Tongue (tissue), 2 donors: ENCODE measurements around the gene DDX6. TPM values are rescaled to one million over a fixed set of nuclear protein-coding genes. Genes with fewer than 3 reads are reported as not detected.
"Not testable (repeated sequence)": the region's sequence is repeated elsewhere in the genome, so short reads cannot be mapped to it uniquely, and the experiment has no call there.

Source experiments
- DNase-seq: peaks from one replicate; pipeline ENCODE4 v3.0.0-alpha.2; 2015
- total RNA-seq: library from RNA; depleted of rRNA; stranded (reverse); fragments of >200 nt; gene quantifications from one replicate; pipeline ENCODE4 v1.2.3, GENCODE V29; 2014

The DDX6 gene
- total RNA-seq, 1 donor from 2014 or later, result 166 TPM

GRCh38 chr11:118790357-118791110 lies 430 bp downstream of the DDX6 start:
- DNase-seq, result peak; percentile 85

GRCh38 chr11:118789501-118790356 lies 1.2 kb downstream of the DDX6 start:
- DNase-seq, result peak; percentile 56

GRCh38 chr11:118786657-118787056 lies 4.3 kb downstream of the DDX6 start:
- no peak for DNase-seq

- no peak for DNase-seq
Observed at GRCh38 chr11:118785362-118785761, 5.6 kb downstream of the DDX6 start.

GRCh38 chr11:118783724-118784495 lies 7.1 kb downstream of the DDX6 start:
- no peak for DNase-seq

GRCh38 chr11:118783324-118783723 lies 7.6 kb downstream of the DDX6 start:
- DNase-seq, result not testable (repeated sequence)

GRCh38 chr11:118778898-118779297 lies 12.1 kb downstream of the DDX6 start:
- no peak for DNase-seq

GRCh38 chr11:118774032-118774431 lies 16.9 kb downstream of the DDX6 start:
- no peak for DNase-seq

- DNase-seq, result no peak
Observed at GRCh38 chr11:118771547-118772288, 19.2 kb downstream of the DDX6 start.

- no peak for DNase-seq
Observed at GRCh38 chr11:118768690-118769089, 22.3 kb downstream of the DDX6 start.

- no peak for DNase-seq
Observed at GRCh38 chr11:118766035-118766434, 24.9 kb downstream of the DDX6 start.

GRCh38 chr11:118765095-118765691 lies 25.8 kb downstream of the DDX6 start:
- not testable (repeated sequence) for DNase-seq

GRCh38 chr11:118763041-118763440 lies 27.9 kb downstream of the DDX6 start:
- peak; percentile 53 for DNase-seq

GRCh38 chr11:118761981-118762380 lies 29.0 kb downstream of the DDX6 start:
- not testable (repeated sequence) for DNase-seq

GRCh38 chr11:118757876-118758399 lies 33.0 kb downstream of the DDX6 start:
- DNase-seq, result no peak

GRCh38 chr11:118752654-118753053 lies 38.3 kb downstream of the DDX6 start:
- no peak for DNase-seq

- DNase-seq, result peak; percentile 29
Observed at GRCh38 chr11:118749429-118749828, 41.5 kb downstream of the DDX6 start.

- DNase-seq, result no peak
Observed at GRCh38 chr11:118748056-118748455, 42.9 kb downstream of the DDX6 start.

GRCh38 chr11:118746988-118747585 lies 43.9 kb downstream of the DDX6 start:
- no peak for DNase-seq

- DNase-seq, result no peak
Observed at GRCh38 chr11:118744046-118744445, 46.9 kb downstream of the DDX6 start.

GRCh38 chr11:118742304-118742703 lies 48.7 kb downstream of the DDX6 start:
- DNase-seq, result no peak
